H1 (cell line): ENCODE data around the gene SLC19A1. TPM values are rescaled to one million over a fixed set of nuclear protein-coding genes. Genes with fewer than 3 reads are reported as not detected.
A peak's percentile ranks its signal among the peaks of the same experiment; 100 is the strongest.

Source experiments
- CTCF ChIA-PET: fragments of 300-600 bp; sonication (Branson Sonifier 250); formaldehyde crosslinking; loops from one replicate; lab custom pipeline; 2021; ENCODE audit not compliant: partially characterized antibody; lab: Charles Lee
- POLR2A ChIA-PET: fragments of 300-600 bp; sonication (Branson Sonifier 250); formaldehyde crosslinking; loops from one replicate; lab custom pipeline; 2021; ENCODE audit warnings: inconsistent platforms; ENCODE audit not compliant: partially characterized antibody; lab: Charles Lee
- DNase-seq, 2 experiments: peaks; one replicate each; pipeline versions ENCODE4 v3.0.0 to v3.0.0-alpha.2; 2010 to 2022; ENCODE audit warnings: low spot score in 2 of 2, low read depth in 1 of 2, mixed read lengths in 1 of 2
- FAIRE-seq: peaks from 2 replicates; lab custom pipeline; 2011; peaks lifted over from hg19 to GRCh38; lab: Jason Lieb, UNC
- H2AFZ ChIP-seq: 2 replicates; pipeline ENCODE4 v1.8.1; 2012; ENCODE audit warnings: low read length, inconsistent platforms
- H2AK5ac ChIP-seq: 2 replicates; pipeline ENCODE4 v1.6.1; 2013; ENCODE audit warnings: low read depth, low read length
- H2BK120ac ChIP-seq: replicated peaks from 2 replicates; pipeline ENCODE3; 2013; ENCODE audit warnings: low read depth, low read length, inconsistent platforms
- H2BK12ac ChIP-seq: 2 replicates; pipeline ENCODE4 v1.6.1; 2013; ENCODE audit warnings: low read depth, low read length
- H2BK15ac ChIP-seq: 2 replicates; pipeline ENCODE4 v1.6.1; 2013; ENCODE audit warnings: low read length
- H2BK20ac ChIP-seq: 2 replicates; pipeline ENCODE4 v1.6.1; 2013; ENCODE audit warnings: low read length
- H2BK5ac ChIP-seq: 2 replicates; pipeline ENCODE4 v1.6.1; 2013; ENCODE audit warnings: low read depth, low read length
- H3K14ac ChIP-seq: 2 replicates; pipeline ENCODE4 v1.6.1; 2013; ENCODE audit warnings: inconsistent platforms; ENCODE audit not compliant: insufficient read length
- H3K18ac ChIP-seq: 2 replicates; pipeline ENCODE4 v1.6.1; 2013; ENCODE audit warnings: low read length; ENCODE audit errors: extremely low read depth
- H3K23ac ChIP-seq: 2 replicates; pipeline ENCODE4 v1.6.1; 2013; ENCODE audit warnings: inconsistent platforms; ENCODE audit not compliant: insufficient read length
- H3K23me2 ChIP-seq: 2 replicates; pipeline ENCODE4 v1.6.1; 2013; ENCODE audit warnings: low read depth, low read length
- H3K27ac ChIP-seq: 2 replicates; pipeline ENCODE4 v1.6.1; 2011; ENCODE audit warnings: low read depth, low read length, inconsistent platforms
- H3K27me3 ChIP-seq, 4 experiments: replicated peaks in 1 of 4; 1 replicate in 1 of 4; 2 replicates in 3 of 4; pipeline versions ENCODE4 v1.6.1 to v1.8.1; 2011 to 2013; ENCODE audit warnings: low read length in 3 of 4, mild to moderate bottlenecking in 3 of 4, inconsistent platforms in 2 of 4, mixed read lengths in 2 of 4, moderate library complexity in 1 of 4; ENCODE audit not compliant: control insufficient read depth in 3 of 4, insufficient read depth in 3 of 4; ENCODE audit errors: extremely low read depth in 1 of 4
- H3K36me3 ChIP-seq, 4 experiments: 2 replicates each; pipeline versions ENCODE4 v1.6.1 to v1.8.1; 2011 to 2013; ENCODE audit warnings: mild to moderate bottlenecking in 4 of 4, low read length in 3 of 4, moderate library complexity in 2 of 4, control low read depth in 1 of 4, inconsistent platforms in 1 of 4; ENCODE audit not compliant: insufficient read depth in 4 of 4, control insufficient read depth in 2 of 4
- H3K4ac ChIP-seq: replicated peaks from 2 replicates; pipeline ENCODE3; 2013; ENCODE audit warnings: low read length, low read depth, mixed read lengths, inconsistent platforms; ENCODE audit not compliant: insufficient read length
- H3K4me1 ChIP-seq, 4 experiments: replicated peaks in 1 of 4; 1 replicate in 1 of 4; 2 replicates in 3 of 4; pipeline versions ENCODE4 v1.6.1 to v1.8.1; 2011 to 2013; ENCODE audit warnings: low read length in 3 of 4, inconsistent platforms in 2 of 4, mixed read lengths in 1 of 4; ENCODE audit not compliant: insufficient read depth in 4 of 4, control insufficient read depth in 3 of 4
- H3K4me2 ChIP-seq, 2 experiments: 2 replicates each; pipeline versions ENCODE4 v1.6.1 to v1.8.1; 2011 to 2013; ENCODE audit warnings: low read depth in 2 of 2, low read length in 2 of 2, control low read depth in 1 of 2, inconsistent platforms in 1 of 2, mild to moderate bottlenecking in 1 of 2; ENCODE audit not compliant: insufficient read depth in 1 of 2
- H3K4me3 ChIP-seq, 4 experiments: fragments of 200-600, 300-600 bp in 1 of 4; sonication (generic), shearing (Covaris generic), sonication (Bioruptor Twin) in 1 of 4; 2 replicates each; pipeline versions ENCODE4 v1.5.1 to v1.8.1; 2011 to 2016; ENCODE audit warnings: low read length in 4 of 4, low read depth in 3 of 4, control low read depth in 2 of 4, inconsistent platforms in 2 of 4, mild to moderate bottlenecking in 2 of 4, mixed read lengths in 1 of 4, moderate library complexity in 1 of 4; ENCODE audit not compliant: insufficient read depth in 2 of 4; ENCODE audit errors: extremely low read depth in 1 of 4
- H3K56ac ChIP-seq: replicated peaks from 2 replicates; pipeline ENCODE3; 2013; ENCODE audit warnings: low read depth, mild to moderate bottlenecking, mixed read lengths, low read length, inconsistent platforms; ENCODE audit not compliant: insufficient read length
- H3K79me1 ChIP-seq: 2 replicates; pipeline ENCODE4 v1.6.1; 2013; ENCODE audit warnings: low read depth, low read length, control low read depth
- H3K79me2 ChIP-seq, 2 experiments: 2 replicates each; pipeline versions ENCODE4 v1.6.1 to v1.8.1; 2012 to 2013; ENCODE audit warnings: low read length in 2 of 2, mild to moderate bottlenecking in 2 of 2, inconsistent platforms in 1 of 2; ENCODE audit not compliant: insufficient read depth in 2 of 2, control insufficient read depth in 1 of 2
- H3K9ac ChIP-seq, 4 experiments: replicated peaks in 1 of 4; 1 replicate in 1 of 4; 2 replicates in 3 of 4; pipeline versions ENCODE4 v1.6.1 to v1.8.1; 2011 to 2013; ENCODE audit warnings: low read depth in 3 of 4, low read length in 3 of 4, control low read depth in 2 of 4, mild to moderate bottlenecking in 2 of 4, moderate library complexity in 2 of 4, inconsistent platforms in 1 of 4; ENCODE audit errors: extremely low read depth in 1 of 4
- H3K9me3 ChIP-seq, 2 experiments: 2 replicates each; pipeline versions ENCODE4 v1.6.1 to v1.8.1; 2012 to 2013; ENCODE audit warnings: mild to moderate bottlenecking in 2 of 2, moderate library complexity in 2 of 2, control low read depth in 1 of 2, inconsistent platforms in 1 of 2, low read depth in 1 of 2, low read length in 1 of 2, mixed read lengths in 1 of 2; ENCODE audit not compliant: insufficient read depth in 2 of 2
- H4K20me1 ChIP-seq, 2 experiments: replicated peaks in 1 of 2; 2 replicates each; pipeline versions ENCODE3 to v1.8.1; 2011 to 2013; ENCODE audit warnings: inconsistent platforms in 2 of 2, low read length in 2 of 2, mild to moderate bottlenecking in 1 of 2; ENCODE audit not compliant: insufficient read depth in 2 of 2, control insufficient read depth in 1 of 2
- H4K5ac ChIP-seq: 2 replicates; pipeline ENCODE4 v1.6.1; 2013; ENCODE audit warnings: low read length, low read depth, mixed read lengths, inconsistent platforms; ENCODE audit not compliant: insufficient read length
- H4K8ac ChIP-seq: 2 replicates; pipeline ENCODE4 v1.8.0; 2013; ENCODE audit warnings: mild to moderate bottlenecking, moderate library complexity, low read length, inconsistent platforms; ENCODE audit not compliant: insufficient read depth; ENCODE audit errors: extremely low read depth
- H4K91ac ChIP-seq: replicated peaks from 2 replicates; pipeline ENCODE3; 2013; ENCODE audit warnings: low read length, mixed read lengths, inconsistent platforms; ENCODE audit not compliant: insufficient read length
- POU5F1 ChIP-seq: IDR thresholded peaks from 2 replicates; pipeline ENCODE4 v1.6.1; 2011; ENCODE audit warnings: low read depth, mild to moderate bottlenecking, low read length, moderate library complexity
- WGBS, 2 experiments: shearing (Covaris generic) in 1 of 2; methylation state at CpG; one replicate each; pipeline versions ENCODE4 v1.1.6 to v1.1.7; 2013 to 2015; ENCODE audit warnings: low lambda C conversion rate in 2 of 2, mixed read lengths in 2 of 2, inconsistent platforms in 1 of 2, low coverage in 1 of 2, missing lambda C conversion rate in 1 of 2; ENCODE audit not compliant: insufficient replicate concordance in 2 of 2, insufficient coverage in 1 of 2, insufficient read length in 1 of 2; ENCODE audit errors: extremely low coverage in 1 of 2, missing lambda C conversion rate in 1 of 2; 5-methylcytosine and 5-hydroxymethylcytosine counted together
- polyA plus RNA-seq, 7 experiments: library from polyadenylated mRNA; depleted of rRNA in 3 of 7; stranded (reverse) in 5 of 7; unstranded in 2 of 7; fragments of >200 nt in 5 of 7; fragments of 200-250 nt in 2 of 7; gene quantifications; 1 replicate in 5 of 7; 2 replicates in 1 of 7; 4 replicates in 1 of 7; pipeline versions ENCODE4 v1.2.1 to v1.2.3, GENCODE V29; 2011 to 2013; ENCODE audit warnings: missing spikeins in 2 of 7, mixed read lengths in 2 of 7
- total RNA-seq: library from RNA; stranded (reverse); fragmentation: NEBNext Ultra II Directional; extraction: Animal tissue kit (Norgen Biotek cat#: 25700); gene quantifications from 2 replicates; pipeline ENCODE4 v1.2.1, GENCODE V29; 2021

Gene SLC19A1
- total and polyA plus RNA-seq, 2 of the 8 experiments (the other 6 are each of a cell fraction or from before 2014, with no cell fraction given) = 31.6 to 43.8 TPM

GRCh38 chr21:45574081-45574501, 31.9 kb upstream of the SLC19A1 start:
- DNase-seq = no peak
- no peak overlapping the region for H2BK20ac ChIP-seq
- H3K9ac ChIP-seq = no peak overlapping the region
- H3K79me1 ChIP-seq = no peaks in the 10 kb centered on the region
- H3K23me2 ChIP-seq = no peaks in the 10 kb centered on the region
- H4K5ac ChIP-seq = no peak overlapping the region
- H3K79me2 ChIP-seq = no peaks in the 10 kb centered on the region
- H3K4ac ChIP-seq = no peak overlapping the region
- no peak overlapping the region for H4K91ac ChIP-seq
- H3K56ac ChIP-seq = no peak overlapping the region
- H3K4me1 ChIP-seq = peaks cover 0 to 8% (median 5%) of the 10 kb centered on the region in 4 experiments; a peak in 3 of 7 replicates
- H3K36me3 ChIP-seq = no peaks in the 10 kb centered on the region
- H2AK5ac ChIP-seq = no peak overlapping the region
- no peak for FAIRE-seq
- no peaks in the 10 kb centered on the region; a peak in 1 of 7 replicates for H3K27me3 ChIP-seq
- no peak overlapping the region for H2BK5ac ChIP-seq
- WGBS, 2 experiments = 88% methylated on average over 20 of the region's 25 CpGs; no CpG with 5 or more reads in 1 of the 2 experiments
- H4K20me1 ChIP-seq = no peaks in the 10 kb centered on the region
- H2BK120ac ChIP-seq = no peak overlapping the region
- 0 out of 2 replicates have a peak overlapping the region, but pooled peaks have one; percentile 4 for H4K8ac ChIP-seq
- CTCF ChIA-PET = interaction anchor here (2.7 to 3.0 kb wide), 2 partner anchors 18 to 23 kb away, joined by 12 to 15 read pairs; no protein-coding TSS in a partner anchor
- no peak overlapping the region for H3K23ac ChIP-seq
- H2BK12ac ChIP-seq = peak overlapping the region; percentile 21; the same call in 1 of the 2 replicates
- H2AFZ ChIP-seq = no peak overlapping the region
- no peak overlapping the region for H3K18ac ChIP-seq
- no peak overlapping the region for H3K27ac ChIP-seq
- POLR2A ChIA-PET = interaction anchor here (1.6 kb wide), 1 partner anchor 16 kb away, joined by 3 read pairs; no protein-coding TSS in a partner anchor
- TF ChIP-seq POU5F1 = no peak
- no peak overlapping the region for H3K14ac ChIP-seq
- no peaks in the 10 kb centered on the region for H3K9me3 ChIP-seq
- no peak overlapping the region for H3K4me2 ChIP-seq
- H2BK15ac ChIP-seq = no peak overlapping the region
- no peak overlapping the region for H3K4me3 ChIP-seq
